Tibial artery (tissue), 4 donors: ENCODE results near the gene CDH2.
A peak's percentile ranks its signal among the peaks of the same experiment; 100 is the strongest.

ENCODE experiments used
- DNase-seq, 2 donors: peaks; one replicate each; pipeline ENCODE4 v3.0.0-alpha.2; 2019
- H3K27ac ChIP-seq, 2 donors: fragments of 200-600 bp; sonication (generic) in 1 of 2; 1 replicate in 1 of 2; 2 replicates in 1 of 2; pipeline ENCODE4 v1.5.1; 2018 to 2019; ENCODE audit warnings: mild to moderate bottlenecking in 1 of 2
- H3K27me3 ChIP-seq, 2 donors: fragments of 200-600 bp; sonication (generic) in 1 of 2; one replicate each; pipeline versions ENCODE4 v1.5.1 to v1.6.0; 2016 to 2019
- H3K36me3 ChIP-seq, 3 donors: fragments of 200-600 bp; sonication (generic) in 2 of 3; one replicate each; pipeline ENCODE4 v1.5.1; 2016 to 2019; ENCODE audit warnings: mild to moderate bottlenecking in 2 of 3
- H3K4me1 ChIP-seq, 4 donors: fragments of 200-600 bp; sonication (generic) in 2 of 4; 1 replicate in 3 of 4; 2 replicates in 1 of 4; pipeline ENCODE4 v1.5.1; 2016 to 2019
- H3K4me3 ChIP-seq, 2 donors: fragments of 200-600 bp; sonication (generic) in 1 of 2; 1 replicate in 1 of 2; 2 replicates in 1 of 2; pipeline ENCODE4 v1.5.1; 2018 to 2019; ENCODE audit warnings: mild to moderate bottlenecking in 2 of 2
- H3K9me3 ChIP-seq, 3 donors: fragments of 200-600 bp; sonication (generic) in 1 of 3; one replicate each; pipeline ENCODE4 v1.5.1; 2016 to 2019
- CTCF ChIP-seq, 2 experiments: fragments of 200-600 bp in 1 of 2; fragments of 450-650 bp in 1 of 2; IDR thresholded peaks; one replicate each; pipeline ENCODE4 v1.5.1; 2017 to 2019; ENCODE audit warnings: antibody characterized with exemption in 2 of 2, mild to moderate bottlenecking in 1 of 2, moderate library complexity in 1 of 2
- intact Hi-C: fragments of 100-400 bp; cut with DNase I; formaldehyde crosslinking; loops from one replicate; pipeline ENCODE4 v1.15.0; 2023; ENCODE audit warnings: low total_unique reads

Gene CDH2

GRCh38 chr18:28183418-28184078 is 6.6 kb upstream of the CDH2 start:
- Histone ChIP-seq H3K9me3 (no peaks in the 10 kb centered on the region), H3K4me3 (no peak overlapping the region), H3K4me1 (peaks cover 0 to 3% (median under 1%) of the 10 kb centered on the region in 4 donors), H3K27ac (no peak overlapping the region), H3K36me3 (no peaks in the 10 kb centered on the region), H3K27me3 (no peaks in the 10 kb centered on the region)
- DNase-seq, result no peak
- intact Hi-C loops, result no loop called here
- TF ChIP-seq CTCF (IDR thresholded peaks at IDR 0.05), result no peak

GRCh38 chr18:28181616-28182015 is 4.7 kb upstream of the CDH2 start:
- Histone ChIP-seq H3K4me3 (no peak overlapping the region), H3K27me3 (no peaks in the 10 kb centered on the region), H3K4me1 (peaks cover 0 to 15% (median 8%) of the 10 kb centered on the region in 4 donors), H3K9me3 (no peaks in the 10 kb centered on the region), H3K27ac (no peak overlapping the region), H3K36me3 (no peaks in the 10 kb centered on the region)
- no peak for TF ChIP-seq CTCF (IDR thresholded peaks at IDR 0.05)
- intact Hi-C loops, result no loop called here
- DNase-seq, result no peak

- Histone ChIP-seq H3K4me1 (peaks cover 0 to 32% (median 23%) of the 10 kb centered on the region in 4 donors), H3K27me3 (peaks cover 0 to 19% of the 10 kb centered on the region in 2 donors), H3K27ac (no peak overlapping the region), H3K4me3 (peak overlapping the region; percentile 61 to 76), H3K36me3 (no peaks in the 10 kb centered on the region), H3K9me3 (no peaks in the 10 kb centered on the region)
- intact Hi-C loops, result no loop called here
- DNase-seq, result no peak
- no peak for TF ChIP-seq CTCF (IDR thresholded peaks at IDR 0.05)
Observed at GRCh38 chr18:28178720-28179119, 1.8 kb upstream of the CDH2 start.

GRCh38 chr18:28177828-28178635 is 1.1 kb upstream of the CDH2 start:
- peaks cover 0 to 19% of the 10 kb centered on the region in 2 donors for H3K27me3 ChIP-seq
- H3K9me3 ChIP-seq, result no peaks in the 10 kb centered on the region
- intact Hi-C loops, result no loop called here
- no peak for TF ChIP-seq CTCF (IDR thresholded peaks at IDR 0.05)
- H3K4me1 ChIP-seq, result peaks cover 0 to 32% (median 23%) of the 10 kb centered on the region in 4 donors
- peak overlapping the region; percentile 61 to 76 for H3K4me3 ChIP-seq
- no peaks in the 10 kb centered on the region for H3K36me3 ChIP-seq
- peak overlapping the region; percentile 5 to 55 for H3K27ac ChIP-seq
- DNase-seq, result no peak

GRCh38 chr18:28176698-28176947 is 307 bp downstream of the CDH2 start:
- H3K4me1 ChIP-seq, result peaks cover 0 to 32% (median 23%) of the 10 kb centered on the region in 4 donors
- no peaks in the 10 kb centered on the region for H3K9me3 ChIP-seq
- peak overlapping the region; percentile 61 to 76 for H3K4me3 ChIP-seq
- H3K27ac ChIP-seq, result no peak overlapping the region
- no peaks in the 10 kb centered on the region for H3K36me3 ChIP-seq
- intact Hi-C loops, result no loop called here
- H3K27me3 ChIP-seq, result peaks cover 0 to 19% of the 10 kb centered on the region in 2 donors
- no peak for TF ChIP-seq CTCF (IDR thresholded peaks at IDR 0.05)
- no peak for DNase-seq
